Panc1 (cell line): Measurements from ENCODE around the gene PLXNC1. TPM values are rescaled to one million over a fixed set of nuclear protein-coding genes. Genes with fewer than 3 reads are reported as not detected.

Experiments
- ATAC-seq: fragments of 200-7000 bp; cut with Tn5 transposase; 2 replicates; pipeline ENCODE4 v1.9.1; 2020; ENCODE audit warnings: mild to moderate bottlenecking, moderate library complexity
- BruUV-seq: library from RNA; stranded (reverse); fragments of 400-500 nt; replicated peaks from 2 replicates; lab custom pipeline; 2021; lab: Mats Ljungman, UMichigan
- CTCF ChIA-PET: fragments of 300-600 bp; sonication (Branson Sonifier 250); formaldehyde crosslinking; loops from one replicate; lab custom pipeline; 2022; ENCODE audit warnings: antibody characterized with exemption; lab: Charles Lee
- POLR2A ChIA-PET: fragments of 300-600 bp; sonication (Branson Sonifier 250); formaldehyde crosslinking; loops from one replicate; lab custom pipeline; 2022; ENCODE audit warnings: antibody characterized with exemption; lab: Charles Lee
- DNase-seq: peaks from one replicate; pipeline ENCODE4 v3.0.0-alpha.2; 2010; ENCODE audit warnings: low read depth, low spot score
- H3K27ac ChIP-seq: 2 replicates; pipeline ENCODE4 v1.5.1; 2011; ENCODE audit warnings: mild to moderate bottlenecking, low read length, inconsistent platforms
- H3K27me3 ChIP-seq: fragments of 200-500 bp; sonication (Bioruptor generic); 2 replicates; pipeline ENCODE4 v1.6.0; 2014; ENCODE audit warnings: low read length, inconsistent platforms; ENCODE audit not compliant: control insufficient read depth, insufficient read depth
- H3K36me3 ChIP-seq: fragments of 200-500 bp; sonication (Bioruptor generic); 2 replicates; pipeline ENCODE4 v1.5.1; 2014; ENCODE audit warnings: inconsistent platforms, mild to moderate bottlenecking, low read length, moderate library complexity; ENCODE audit not compliant: control insufficient read depth, insufficient read depth
- H3K4me1 ChIP-seq: 2 replicates; pipeline ENCODE4 v1.5.1; 2011; ENCODE audit warnings: inconsistent platforms, mild to moderate bottlenecking, low read length, moderate library complexity; ENCODE audit not compliant: control insufficient read depth, insufficient read depth
- H3K4me3 ChIP-seq, 2 experiments: 2 replicates each; pipeline ENCODE4 v1.5.1; 2011 to 2012; ENCODE audit warnings: low read depth in 2 of 2, low read length in 2 of 2, mild to moderate bottlenecking in 2 of 2, inconsistent platforms in 1 of 2, moderate library complexity in 1 of 2
- H3K9me3 ChIP-seq: fragments of 200-500 bp; sonication (Bioruptor generic); 2 replicates; pipeline ENCODE4 v1.5.1; 2014; ENCODE audit warnings: low read depth, mild to moderate bottlenecking, inconsistent platforms, low read length, moderate library complexity; ENCODE audit not compliant: control insufficient read depth, insufficient read depth
- POLR2AphosphoS5 ChIP-seq: IDR thresholded peaks from 2 replicates; pipeline ENCODE4 v1.6.1; 2012; ENCODE audit warnings: mild to moderate bottlenecking, low read depth, low read length, moderate library complexity
- SIN3A ChIP-seq: IDR thresholded peaks from 2 replicates; pipeline ENCODE4 v1.6.1; 2012; ENCODE audit warnings: low read depth, mild to moderate bottlenecking, low read length, moderate library complexity, borderline replicate concordance; ENCODE audit not compliant: insufficient read depth
- TCF7L2 ChIP-seq: IDR thresholded peaks from 2 replicates; pipeline ENCODE4 v1.6.1; 2011; ENCODE audit warnings: mild to moderate bottlenecking, low read depth, low read length, inconsistent platforms
- in situ Hi-C: cut with HindIII; loops from 2 replicates; pipeline ENCODE4 v1.10.0; 2016; ENCODE audit warnings: low sequenced_read_pairs, low pct_unique_long_range_greater_than_20kb
- intact Hi-C: fragments of 100-400 bp; cut with micrococcal nuclease; formaldehyde crosslinking; loops from one replicate; pipeline ENCODE4 v1.10.0; 2022; ENCODE audit not compliant: unreplicated experiment
- total RNA-seq: library from RNA; stranded (reverse); gene quantifications from one replicate; pipeline ENCODE4 v1.2.1, GENCODE V29; 2021; ENCODE audit not compliant: unreplicated experiment
- TF ChIP-seq, protein P1 (sequence below): fragments of 450-650 bp; IDR thresholded peaks from 2 replicates; pipeline ENCODE4 v1.5.1; 2017; ENCODE audit warnings: mild to moderate bottlenecking
- TF ChIP-seq, protein P2 (sequence below), 2 experiments: IDR thresholded peaks; 2 replicates each; pipeline ENCODE4 v1.6.1; 2011 to 2012; ENCODE audit warnings: low read depth in 2 of 2, control low read depth in 1 of 2, low read length in 1 of 2, mild to moderate bottlenecking in 1 of 2, moderate library complexity in 1 of 2; ENCODE audit not compliant: insufficient read depth in 1 of 2

The PLXNC1 gene
- total RNA-seq, 1 experiment from 2014 or later, result 0.57 TPM

DNA sequence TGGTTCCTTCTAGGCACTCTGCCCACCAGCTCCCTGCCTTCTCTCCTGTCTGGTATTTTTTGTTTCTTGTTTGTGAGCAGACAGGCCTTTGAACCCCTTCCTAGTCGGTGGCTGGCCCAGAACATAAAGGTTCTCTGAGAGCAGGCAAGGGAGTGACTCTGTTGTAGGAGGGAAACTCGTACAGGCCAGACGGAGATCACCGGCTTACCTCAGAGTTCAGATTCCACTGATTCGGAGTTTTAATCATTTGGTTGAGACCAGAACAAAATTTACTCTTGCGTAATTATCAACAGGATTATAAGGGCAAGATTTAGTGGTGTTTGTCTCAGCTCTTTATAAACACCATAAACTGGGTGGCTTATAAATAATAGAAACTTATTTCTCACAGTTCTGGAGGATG, 128.3 kb downstream of the PLXNC1 start:
- Histone ChIP-seq H3K36me3 (no peaks in the 10 kb centered on the region), H3K27me3 (no peaks in the 10 kb centered on the region), H3K4me3 (no peak overlapping the region), H3K9me3 (no peaks in the 10 kb centered on the region), H3K4me1 (no peaks in the 10 kb centered on the region), H3K27ac (no peak overlapping the region)
- ChIA-PET POLR2A (no interaction called here), CTCF (no interaction called here)
- BruUV-seq, result no TSS peak
- ATAC-seq, result no peak
- in situ Hi-C loops, result no loop called here
- intact Hi-C loops, result no loop called here
- TF ChIP-seq SIN3A (no peak), POLR2AphosphoS5 (no peak), TCF7L2 (no peak)
- TF ChIP-seq, protein P1, sequence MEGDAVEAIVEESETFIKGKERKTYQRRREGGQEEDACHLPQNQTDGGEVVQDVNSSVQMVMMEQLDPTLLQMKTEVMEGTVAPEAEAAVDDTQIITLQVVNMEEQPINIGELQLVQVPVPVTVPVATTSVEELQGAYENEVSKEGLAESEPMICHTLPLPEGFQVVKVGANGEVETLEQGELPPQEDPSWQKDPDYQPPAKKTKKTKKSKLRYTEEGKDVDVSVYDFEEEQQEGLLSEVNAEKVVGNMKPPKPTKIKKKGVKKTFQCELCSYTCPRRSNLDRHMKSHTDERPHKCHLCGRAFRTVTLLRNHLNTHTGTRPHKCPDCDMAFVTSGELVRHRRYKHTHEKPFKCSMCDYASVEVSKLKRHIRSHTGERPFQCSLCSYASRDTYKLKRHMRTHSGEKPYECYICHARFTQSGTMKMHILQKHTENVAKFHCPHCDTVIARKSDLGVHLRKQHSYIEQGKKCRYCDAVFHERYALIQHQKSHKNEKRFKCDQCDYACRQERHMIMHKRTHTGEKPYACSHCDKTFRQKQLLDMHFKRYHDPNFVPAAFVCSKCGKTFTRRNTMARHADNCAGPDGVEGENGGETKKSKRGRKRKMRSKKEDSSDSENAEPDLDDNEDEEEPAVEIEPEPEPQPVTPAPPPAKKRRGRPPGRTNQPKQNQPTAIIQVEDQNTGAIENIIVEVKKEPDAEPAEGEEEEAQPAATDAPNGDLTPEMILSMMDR, result no peak
- TF ChIP-seq, protein P2, sequence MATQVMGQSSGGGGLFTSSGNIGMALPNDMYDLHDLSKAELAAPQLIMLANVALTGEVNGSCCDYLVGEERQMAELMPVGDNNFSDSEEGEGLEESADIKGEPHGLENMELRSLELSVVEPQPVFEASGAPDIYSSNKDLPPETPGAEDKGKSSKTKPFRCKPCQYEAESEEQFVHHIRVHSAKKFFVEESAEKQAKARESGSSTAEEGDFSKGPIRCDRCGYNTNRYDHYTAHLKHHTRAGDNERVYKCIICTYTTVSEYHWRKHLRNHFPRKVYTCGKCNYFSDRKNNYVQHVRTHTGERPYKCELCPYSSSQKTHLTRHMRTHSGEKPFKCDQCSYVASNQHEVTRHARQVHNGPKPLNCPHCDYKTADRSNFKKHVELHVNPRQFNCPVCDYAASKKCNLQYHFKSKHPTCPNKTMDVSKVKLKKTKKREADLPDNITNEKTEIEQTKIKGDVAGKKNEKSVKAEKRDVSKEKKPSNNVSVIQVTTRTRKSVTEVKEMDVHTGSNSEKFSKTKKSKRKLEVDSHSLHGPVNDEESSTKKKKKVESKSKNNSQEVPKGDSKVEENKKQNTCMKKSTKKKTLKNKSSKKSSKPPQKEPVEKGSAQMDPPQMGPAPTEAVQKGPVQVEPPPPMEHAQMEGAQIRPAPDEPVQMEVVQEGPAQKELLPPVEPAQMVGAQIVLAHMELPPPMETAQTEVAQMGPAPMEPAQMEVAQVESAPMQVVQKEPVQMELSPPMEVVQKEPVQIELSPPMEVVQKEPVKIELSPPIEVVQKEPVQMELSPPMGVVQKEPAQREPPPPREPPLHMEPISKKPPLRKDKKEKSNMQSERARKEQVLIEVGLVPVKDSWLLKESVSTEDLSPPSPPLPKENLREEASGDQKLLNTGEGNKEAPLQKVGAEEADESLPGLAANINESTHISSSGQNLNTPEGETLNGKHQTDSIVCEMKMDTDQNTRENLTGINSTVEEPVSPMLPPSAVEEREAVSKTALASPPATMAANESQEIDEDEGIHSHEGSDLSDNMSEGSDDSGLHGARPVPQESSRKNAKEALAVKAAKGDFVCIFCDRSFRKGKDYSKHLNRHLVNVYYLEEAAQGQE (IDR thresholded peaks at IDR 0.05; ENCODE audit: insufficient read depth in 1 of 2, low read depth in 2 of 2, low read length in 1 of 2), result no peak
- DNase-seq, result no peak

DNA sequence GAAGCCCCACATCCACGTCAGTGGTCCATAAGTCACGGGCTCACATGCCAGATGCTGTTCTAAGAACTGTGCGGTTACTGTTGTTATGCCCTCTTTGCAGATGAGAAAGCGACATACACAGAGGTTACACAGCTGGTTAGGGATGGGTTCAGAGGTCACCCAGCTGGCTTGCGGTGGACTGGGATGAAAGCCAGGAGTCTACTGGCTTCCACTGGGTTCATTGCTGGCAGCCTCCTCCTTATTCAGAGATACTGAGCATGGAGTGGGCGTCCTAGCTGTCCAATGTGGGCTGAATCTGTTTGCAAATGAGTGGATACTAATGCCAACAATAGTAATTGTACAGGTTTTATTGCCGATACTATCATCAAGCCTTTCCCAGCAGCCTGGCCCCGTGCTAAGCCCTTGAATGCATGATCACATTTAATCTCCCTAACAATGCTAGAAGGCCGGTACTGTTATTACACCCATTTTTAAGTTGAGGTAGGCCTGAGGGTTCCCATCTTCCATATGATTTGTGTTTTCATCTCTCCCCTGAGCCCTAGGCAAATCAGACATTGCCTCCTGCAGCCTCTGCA, 129.1 kb downstream of the PLXNC1 start:
- no peaks in the 10 kb centered on the region for H3K9me3 ChIP-seq
- intact Hi-C loops, result no loop called here
- ATAC-seq (no peak), DNase-seq (no peak)
- H3K27ac ChIP-seq, result no peak overlapping the region
- H3K27me3 ChIP-seq, result no peaks in the 10 kb centered on the region
- BruUV-seq, result no TSS peak
- H3K36me3 ChIP-seq, result no peaks in the 10 kb centered on the region
- TF ChIP-seq SIN3A, result no peak
- TF ChIP-seq POLR2AphosphoS5, result no peak
- TF ChIP-seq, protein P1, result no peak
- TF ChIP-seq TCF7L2, result no peak
- TF ChIP-seq, protein P2 (IDR thresholded peaks at IDR 0.05; ENCODE audit: insufficient read depth in 1 of 2, low read depth in 2 of 2, low read length in 1 of 2), result no peak
- in situ Hi-C loops, result no loop called here
- H3K4me3 ChIP-seq, result no peak overlapping the region
- no peaks in the 10 kb centered on the region for H3K4me1 ChIP-seq
- POLR2A ChIA-PET, result no interaction called here
- CTCF ChIA-PET, result no interaction called here
